ENCODE data around the gene TEX38.
A peak's percentile ranks its signal among the peaks of the same experiment; 100 is the strongest.
"Not testable (repeated sequence)": the region's sequence is repeated elsewhere in the genome, so short reads cannot be mapped to it uniquely, and the experiment has no call there.

The TEX38 gene

GRCh38 chr1:46649764-46650163, 21.9 kb upstream of the TEX38 start:
- no peak for ATAC-seq
- H3K27ac Mint-ChIP-seq: no peak overlapping the region
- peaks cover 18% of the 10 kb centered on the region for H3K4me1 Mint-ChIP-seq

GRCh38 chr1:46650491-46650890, 21.2 kb upstream of the TEX38 start:
- Mint-ChIP-seq H3K27ac (no peak overlapping the region), H3K4me1 (peaks cover 18% of the 10 kb centered on the region), H3K4me3 (no peak overlapping the region), H3K36me3 (ENCODE audit: low read depth) (peaks cover 54% of the 10 kb centered on the region), H3K9me3 (peaks cover 4% of the 10 kb centered on the region), H3K27me3 (no peaks in the 10 kb centered on the region)
- DNase-seq (no peak), ATAC-seq (no peak)

More at GRCh38 chr1:46649764-46650163, 21.9 kb upstream of the TEX38 start:
- peaks cover 4% of the 10 kb centered on the region for H3K9me3 Mint-ChIP-seq
- no peak overlapping the region for H3K4me3 Mint-ChIP-seq
- H3K27me3 Mint-ChIP-seq: no peaks in the 10 kb centered on the region
- peaks cover 48% of the 10 kb centered on the region for H3K36me3 Mint-ChIP-seq (ENCODE audit: low read depth)
- DNase-seq: no peak

- ATAC-seq, H3K9me3 Mint-ChIP-seq, H3K4me3 Mint-ChIP-seq, H3K27ac Mint-ChIP-seq, DNase-seq, H3K27me3 Mint-ChIP-seq: not testable (repeated sequence)
- H3K36me3 Mint-ChIP-seq (ENCODE audit: low read depth): peaks cover 61% of the 10 kb centered on the region
- H3K4me1 Mint-ChIP-seq: peaks cover 18% of the 10 kb centered on the region
Measured at GRCh38 chr1:46651152-46651551, 20.5 kb upstream of the TEX38 start.

GRCh38 chr1:46652321-46653100, 19.1 kb upstream of the TEX38 start:
- DNase-seq: no peak
- Mint-ChIP-seq H3K36me3 (ENCODE audit: low read depth) (peaks cover 53% of the 10 kb centered on the region), H3K4me1 (peaks cover 10% of the 10 kb centered on the region), H3K9me3 (peaks cover 4% of the 10 kb centered on the region), H3K27ac (peak overlapping the region; percentile 19), H3K4me3 (no peak overlapping the region), H3K27me3 (no peaks in the 10 kb centered on the region)
- ATAC-seq: no peak

GRCh38 chr1:46653405-46653958, 18.2 kb upstream of the TEX38 start:
- H3K36me3 Mint-ChIP-seq (ENCODE audit: low read depth): peaks cover 56% of the 10 kb centered on the region
- H3K27me3 Mint-ChIP-seq: no peaks in the 10 kb centered on the region
- no peak for DNase-seq
- ATAC-seq: peak; percentile 75
- no peak overlapping the region for H3K4me3 Mint-ChIP-seq
- H3K4me1 Mint-ChIP-seq: peaks cover 9% of the 10 kb centered on the region
- peak overlapping the region; percentile 20 for H3K27ac Mint-ChIP-seq
- H3K9me3 Mint-ChIP-seq: peaks cover 4% of the 10 kb centered on the region

- H3K36me3 Mint-ChIP-seq (ENCODE audit: low read depth): peaks cover 56% of the 10 kb centered on the region
- peaks cover 4% of the 10 kb centered on the region for H3K9me3 Mint-ChIP-seq
- peak overlapping the region; percentile 20 for H3K27ac Mint-ChIP-seq
- no peaks in the 10 kb centered on the region for H3K27me3 Mint-ChIP-seq
- DNase-seq (no peak), ATAC-seq (no peak)
- no peak overlapping the region for H3K4me3 Mint-ChIP-seq
- peaks cover 9% of the 10 kb centered on the region for H3K4me1 Mint-ChIP-seq
Measured at GRCh38 chr1:46654012-46654411, 17.6 kb upstream of the TEX38 start.

GRCh38 chr1:46654698-46655097, 17.0 kb upstream of the TEX38 start:
- peaks cover 13% of the 10 kb centered on the region for H3K4me1 Mint-ChIP-seq
- not testable (repeated sequence) for ATAC-seq, H3K9me3 Mint-ChIP-seq, H3K27ac Mint-ChIP-seq, H3K4me3 Mint-ChIP-seq, H3K27me3 Mint-ChIP-seq, DNase-seq
- peaks cover 51% of the 10 kb centered on the region for H3K36me3 Mint-ChIP-seq (ENCODE audit: low read depth)

- Mint-ChIP-seq H3K9me3 (no peaks in the 10 kb centered on the region), H3K4me3 (no peak overlapping the region), H3K4me1 (peaks cover 14% of the 10 kb centered on the region), H3K27ac (no peak overlapping the region), H3K36me3 (ENCODE audit: low read depth) (peaks cover 42% of the 10 kb centered on the region), H3K27me3 (no peaks in the 10 kb centered on the region)
- no peak for DNase-seq
- ATAC-seq: no peak
Measured at GRCh38 chr1:46655848-46656247, 15.8 kb upstream of the TEX38 start.

- no peak for DNase-seq
- H3K9me3 Mint-ChIP-seq: no peaks in the 10 kb centered on the region
- H3K4me1 Mint-ChIP-seq: peaks cover 14% of the 10 kb centered on the region
- H3K36me3 Mint-ChIP-seq (ENCODE audit: low read depth): peaks cover 39% of the 10 kb centered on the region
- no peak overlapping the region for H3K27ac Mint-ChIP-seq
- ATAC-seq: no peak
- H3K27me3 Mint-ChIP-seq: no peaks in the 10 kb centered on the region
- H3K4me3 Mint-ChIP-seq: no peak overlapping the region
Measured at GRCh38 chr1:46656643-46657042, 15.0 kb upstream of the TEX38 start.

GRCh38 chr1:46657775-46658174, 13.9 kb upstream of the TEX38 start:
- H3K36me3 Mint-ChIP-seq (ENCODE audit: low read depth): peaks cover 32% of the 10 kb centered on the region
- H3K4me3 Mint-ChIP-seq: no peak overlapping the region
- no peak for ATAC-seq

GRCh38 chr1:46659307-46659870, 12.3 kb upstream of the TEX38 start:
- no peak for ATAC-seq
- H3K27me3 Mint-ChIP-seq: no peaks in the 10 kb centered on the region
- peaks cover 5% of the 10 kb centered on the region for H3K4me1 Mint-ChIP-seq
- no peak overlapping the region for H3K27ac Mint-ChIP-seq
- DNase-seq: no peak
- no peaks in the 10 kb centered on the region for H3K9me3 Mint-ChIP-seq
- no peak overlapping the region for H3K4me3 Mint-ChIP-seq
- peaks cover 36% of the 10 kb centered on the region for H3K36me3 Mint-ChIP-seq (ENCODE audit: low read depth)

More at GRCh38 chr1:46657775-46658174, 13.9 kb upstream of the TEX38 start:
- H3K27me3 Mint-ChIP-seq: no peaks in the 10 kb centered on the region
- H3K27ac Mint-ChIP-seq: no peak overlapping the region
- H3K4me1 Mint-ChIP-seq: peaks cover 14% of the 10 kb centered on the region
- no peaks in the 10 kb centered on the region for H3K9me3 Mint-ChIP-seq
- no peak for DNase-seq

GRCh38 chr1:46660116-46660515, 11.5 kb upstream of the TEX38 start:
- not testable (repeated sequence) for H3K4me1 Mint-ChIP-seq, ATAC-seq, H3K4me3 Mint-ChIP-seq, H3K27me3 Mint-ChIP-seq, DNase-seq, H3K9me3 Mint-ChIP-seq, H3K27ac Mint-ChIP-seq
- H3K36me3 Mint-ChIP-seq (ENCODE audit: low read depth): peaks cover 37% of the 10 kb centered on the region

GRCh38 chr1:46662919-46663318, 8.7 kb upstream of the TEX38 start:
- not testable (repeated sequence) for H3K4me3 Mint-ChIP-seq, H3K27me3 Mint-ChIP-seq, ATAC-seq, H3K9me3 Mint-ChIP-seq, DNase-seq, H3K27ac Mint-ChIP-seq
- Mint-ChIP-seq H3K4me1 (peaks cover 21% of the 10 kb centered on the region), H3K36me3 (ENCODE audit: low read depth) (peaks cover 22% of the 10 kb centered on the region)

- no peaks in the 10 kb centered on the region for H3K9me3 Mint-ChIP-seq
- no peaks in the 10 kb centered on the region for H3K27me3 Mint-ChIP-seq
- peaks cover 20% of the 10 kb centered on the region for H3K36me3 Mint-ChIP-seq (ENCODE audit: low read depth)
- no peak for DNase-seq
- no peak overlapping the region for H3K4me3 Mint-ChIP-seq
- peaks cover 15% of the 10 kb centered on the region for H3K4me1 Mint-ChIP-seq
- no peak for ATAC-seq
- H3K27ac Mint-ChIP-seq: no peak overlapping the region
Measured at GRCh38 chr1:46665983-46666382, 5.7 kb upstream of the TEX38 start.
